OCI-LY1 (cell line): ENCODE results near the gene JAGN1.

Experiments
- EZH2 ChIP-seq: fragments of 200-600 bp; sonication (generic), shearing (Covaris generic); IDR thresholded peaks from 2 replicates; pipeline ENCODE4 v1.8.0; 2017; ENCODE audit warnings: borderline replicate concordance, mixed run types, mild to moderate bottlenecking, antibody characterized with exemption, low read length, moderate library complexity, mixed read lengths
- TF ChIP-seq, protein P1 (sequence below): fragments of 200-600 bp; sonication (generic), shearing (Covaris generic); IDR thresholded peaks from 2 replicates; pipeline ENCODE4 v1.5.1; 2017; ENCODE audit warnings: mild to moderate bottlenecking, antibody characterized with exemption, low read length, moderate library complexity, mixed read lengths

DNA sequence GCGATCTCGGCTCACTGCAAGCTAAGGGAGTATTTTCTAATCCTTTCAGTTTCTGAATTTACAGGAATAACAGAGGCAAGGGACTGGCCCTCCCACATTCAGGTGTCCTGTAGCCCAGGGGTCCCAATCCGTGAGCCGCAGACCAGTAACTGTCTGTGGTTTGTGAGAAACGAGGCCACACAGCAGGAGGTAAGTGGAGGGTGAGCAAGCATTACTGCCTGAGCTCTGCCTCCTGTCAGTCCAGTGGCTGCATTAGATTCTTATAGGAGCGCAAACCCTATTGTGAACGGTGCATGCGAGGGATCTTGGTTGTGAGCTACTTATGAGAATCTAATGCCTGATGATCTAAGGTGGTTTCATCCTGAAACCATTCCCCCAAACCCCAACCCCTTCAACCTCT, 21.5 kb downstream of the JAGN1 start:
- TF ChIP-seq, protein P1, sequence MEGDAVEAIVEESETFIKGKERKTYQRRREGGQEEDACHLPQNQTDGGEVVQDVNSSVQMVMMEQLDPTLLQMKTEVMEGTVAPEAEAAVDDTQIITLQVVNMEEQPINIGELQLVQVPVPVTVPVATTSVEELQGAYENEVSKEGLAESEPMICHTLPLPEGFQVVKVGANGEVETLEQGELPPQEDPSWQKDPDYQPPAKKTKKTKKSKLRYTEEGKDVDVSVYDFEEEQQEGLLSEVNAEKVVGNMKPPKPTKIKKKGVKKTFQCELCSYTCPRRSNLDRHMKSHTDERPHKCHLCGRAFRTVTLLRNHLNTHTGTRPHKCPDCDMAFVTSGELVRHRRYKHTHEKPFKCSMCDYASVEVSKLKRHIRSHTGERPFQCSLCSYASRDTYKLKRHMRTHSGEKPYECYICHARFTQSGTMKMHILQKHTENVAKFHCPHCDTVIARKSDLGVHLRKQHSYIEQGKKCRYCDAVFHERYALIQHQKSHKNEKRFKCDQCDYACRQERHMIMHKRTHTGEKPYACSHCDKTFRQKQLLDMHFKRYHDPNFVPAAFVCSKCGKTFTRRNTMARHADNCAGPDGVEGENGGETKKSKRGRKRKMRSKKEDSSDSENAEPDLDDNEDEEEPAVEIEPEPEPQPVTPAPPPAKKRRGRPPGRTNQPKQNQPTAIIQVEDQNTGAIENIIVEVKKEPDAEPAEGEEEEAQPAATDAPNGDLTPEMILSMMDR, result no peak
- no peak for TF ChIP-seq EZH2
